Coronary artery (tissue), 2 donors: ENCODE measurements around the gene NFIB.

Experiments
- DNase-seq: peaks from one replicate; pipeline ENCODE4 v3.0.0-alpha.2; 2017; ENCODE audit warnings: low spot score
- H3K27ac ChIP-seq, 2 donors: fragments of 200-600 bp; sonication (generic); one replicate each; pipeline ENCODE4 v1.5.1; 2016 to 2019
- H3K4me3 ChIP-seq: fragments of 200-600 bp; sonication (generic); 2 replicates; pipeline ENCODE4 v1.5.1; 2016; ENCODE audit warnings: mild to moderate bottlenecking, moderate library complexity
- CTCF ChIP-seq: fragments of 200-600 bp; sonication (generic); IDR thresholded peaks from one replicate; pipeline ENCODE4 v1.5.1; 2019; ENCODE audit warnings: antibody characterized with exemption

Gene NFIB

GRCh38 chr9:14345354-14346230 lies 31.7 kb upstream of the NFIB start:
- TF ChIP-seq CTCF = no peak
- peak overlapping the region; percentile 74 for H3K4me3 ChIP-seq
- DNase-seq = no peak
- peak overlapping the region; percentile 92 to 93 for H3K27ac ChIP-seq

DNA sequence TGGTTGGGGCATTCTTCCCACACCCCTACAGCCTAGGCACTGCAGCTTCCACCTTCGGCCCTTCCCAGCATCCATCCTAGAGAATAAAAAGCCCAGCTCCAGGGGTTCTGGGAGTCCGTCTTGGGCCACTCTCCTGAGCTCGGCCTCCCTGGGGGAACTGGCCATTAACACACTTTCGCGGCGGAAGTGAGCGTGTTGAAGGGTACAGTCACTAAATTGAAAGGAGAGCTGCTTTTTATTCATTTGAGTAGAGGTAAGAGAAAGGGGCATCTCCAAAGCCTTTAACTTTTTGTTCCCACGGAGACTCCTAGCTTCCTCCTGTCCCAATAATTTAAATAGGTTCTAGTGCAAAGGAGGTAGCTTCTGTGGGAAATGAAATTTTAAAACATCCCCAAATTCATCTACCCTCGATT lies 31.0 kb upstream of the NFIB start:
- H3K4me3 ChIP-seq = peak overlapping the region; percentile 74
- H3K27ac ChIP-seq = peak overlapping the region; percentile 92 to 93
- TF ChIP-seq CTCF = no peak
- no peak for DNase-seq

GRCh38 chr9:14344053-14344524 lies 30.1 kb upstream of the NFIB start:
- TF ChIP-seq CTCF = no peak
- peak overlapping the region; percentile 74 for H3K4me3 ChIP-seq
- peak overlapping the region; percentile 92 to 93 for H3K27ac ChIP-seq
- no peak for DNase-seq

- TF ChIP-seq CTCF = no peak
- peak overlapping the region; percentile 92 to 93 for H3K27ac ChIP-seq
- H3K4me3 ChIP-seq = peak overlapping the region; percentile 74
- no peak for DNase-seq
Measured at GRCh38 chr9:14343261-14344031, 29.5 kb upstream of the NFIB start.

GRCh38 chr9:14342736-14343135 lies 28.8 kb upstream of the NFIB start:
- Histone ChIP-seq H3K27ac (peak overlapping the region; percentile 92 to 93), H3K4me3 (no peak overlapping the region)
- DNase-seq = no peak
- TF ChIP-seq CTCF = no peak

DNA sequence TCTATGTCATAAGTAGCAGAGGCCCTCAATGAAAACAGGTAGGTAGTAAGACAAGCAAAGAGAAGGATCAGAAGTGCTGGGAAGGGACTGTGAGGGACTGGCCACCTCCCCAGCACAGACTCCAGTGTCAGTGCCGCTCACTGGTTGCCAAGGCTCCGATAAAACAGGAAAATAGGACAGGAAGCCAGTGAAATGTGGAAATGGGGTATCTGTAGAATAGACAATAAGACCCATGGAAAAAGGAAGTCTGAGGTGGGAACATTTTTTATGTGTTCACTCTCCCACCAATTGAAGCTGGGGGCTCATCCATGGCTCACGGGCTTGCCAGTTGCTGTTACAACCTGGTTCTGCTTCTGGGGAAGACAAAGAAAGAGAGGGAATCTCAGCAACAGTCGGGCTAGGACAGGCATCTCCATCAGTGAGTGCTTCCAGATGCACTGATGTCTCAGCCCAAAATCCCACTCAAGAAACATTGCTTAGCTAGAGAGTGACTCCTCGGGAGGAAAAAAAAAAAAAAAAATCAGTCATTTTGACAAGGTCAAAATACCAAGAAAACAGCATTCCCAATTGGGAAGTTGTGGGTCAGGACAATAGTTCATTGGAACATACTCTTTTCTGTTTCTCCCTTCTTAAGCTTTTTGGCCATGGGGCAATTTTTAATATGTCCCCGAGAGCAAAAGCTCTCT lies 27.6 kb upstream of the NFIB start:
- no peak for DNase-seq
- no peak overlapping the region for H3K4me3 ChIP-seq
- peak overlapping the region; percentile 73 to 93 for H3K27ac ChIP-seq
- TF ChIP-seq CTCF = no peak
